HG03025 (cell line): ENCODE data around the gene DPYSL4.

Experiments
- ATAC-seq: cut with Tn5 transposase; IDR thresholded peaks from one replicate; pipeline ENCODE4 v1.9.1; 2021; ENCODE audit warnings: mild to moderate bottlenecking, moderate library complexity; ENCODE audit not compliant: unreplicated experiment, low FRiP score

DPYSL4 gene

DNA sequence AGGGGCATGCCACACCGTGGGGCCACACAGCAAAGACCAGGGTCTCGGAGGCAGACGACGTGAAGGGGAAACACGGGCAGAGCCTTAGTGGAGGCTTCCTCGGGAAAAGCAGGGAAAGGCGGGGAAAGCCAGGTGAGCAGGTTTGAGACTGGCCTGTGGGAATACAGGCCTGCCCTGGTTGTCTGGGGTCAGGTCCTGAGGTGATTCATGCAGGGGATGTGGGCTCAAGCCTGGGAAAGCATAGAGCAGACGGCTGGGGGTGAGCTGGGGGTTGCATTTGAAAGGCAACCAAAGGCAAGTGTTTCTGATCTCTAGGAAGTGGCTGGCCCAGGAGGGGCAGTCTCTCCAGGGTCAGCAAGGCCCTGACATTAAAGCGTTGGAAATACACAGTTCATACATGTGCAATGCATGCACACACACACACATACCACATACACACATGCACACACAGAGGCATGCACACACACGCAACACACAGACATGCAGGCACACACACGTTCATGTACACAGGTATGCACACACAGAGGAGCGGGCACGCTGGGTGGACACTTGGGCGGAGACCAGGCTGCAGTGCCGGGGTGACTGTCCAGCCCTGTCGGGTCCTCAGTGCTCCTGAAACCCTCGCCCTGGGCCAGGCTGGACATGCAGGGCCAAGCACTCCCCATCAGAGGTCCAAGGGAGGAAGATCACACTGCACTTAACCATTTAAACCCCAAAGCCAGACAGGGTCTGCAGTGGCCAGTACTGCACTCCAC, 51.8 kb downstream of the DPYSL4 start:
- no peak for ATAC-seq

DNA sequence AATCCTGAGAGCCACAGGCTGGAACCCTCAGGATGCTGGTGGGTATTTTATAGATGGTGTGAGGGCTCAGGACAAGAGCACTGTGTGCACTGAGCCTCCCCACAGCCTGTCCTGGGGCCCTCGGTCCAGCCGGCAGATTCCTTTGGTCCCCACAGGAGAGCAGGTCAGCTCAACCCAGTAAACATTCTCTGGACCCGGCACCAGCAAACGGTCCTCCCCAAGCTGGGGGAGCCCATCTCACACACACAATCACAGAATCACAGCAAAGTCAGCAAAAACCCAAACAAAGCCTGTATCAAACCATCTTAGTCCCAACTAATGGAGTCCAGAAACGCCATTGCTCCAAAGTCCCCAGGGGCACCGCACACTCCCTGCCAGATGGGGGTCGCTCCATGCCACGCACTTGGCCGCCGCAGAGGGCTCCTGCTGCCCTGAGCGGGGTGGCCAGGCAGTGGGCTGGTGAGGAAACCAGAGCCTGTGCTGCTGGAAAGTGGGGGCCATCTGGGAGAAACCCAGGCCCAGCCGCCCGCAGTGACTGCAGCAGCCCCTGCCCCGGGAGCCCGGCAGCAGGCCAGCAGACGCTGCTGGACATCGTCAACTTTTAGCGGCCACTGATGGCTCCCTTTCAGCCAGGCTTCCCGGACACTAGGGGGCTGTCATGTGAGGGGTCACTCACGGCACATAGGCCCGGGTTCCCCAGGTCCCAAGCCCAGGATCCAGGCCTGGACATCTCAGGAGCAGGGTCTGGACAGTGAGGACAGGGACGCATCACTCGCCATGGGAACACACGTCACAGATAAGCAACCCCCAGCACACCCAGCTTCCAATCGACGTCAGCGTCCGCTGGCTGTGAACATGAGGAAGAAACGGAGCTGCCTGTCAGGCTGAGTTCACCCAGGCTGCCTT, 52.6 kb downstream of the DPYSL4 start:
- no peak for ATAC-seq

DNA sequence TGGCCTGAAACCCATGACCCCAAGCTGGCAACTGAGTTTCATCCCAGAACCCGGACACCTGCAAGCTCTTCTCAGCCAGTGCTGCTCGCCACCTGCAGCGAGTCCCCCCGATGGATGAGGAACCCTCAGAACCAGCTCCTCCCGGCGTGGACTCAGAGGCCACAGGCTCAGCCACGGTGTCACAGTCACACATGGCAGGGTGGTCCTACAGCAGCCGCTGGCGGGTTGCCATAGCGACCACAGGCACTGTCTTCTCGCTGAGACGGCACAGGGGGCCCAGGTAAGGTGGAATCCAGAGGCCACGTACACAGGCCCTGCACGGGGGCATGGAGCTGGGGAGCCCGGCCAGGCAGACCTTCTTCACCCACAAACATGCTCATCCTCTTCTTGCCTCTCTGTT, 53.4 kb downstream of the DPYSL4 start:
- ATAC-seq, result no peak

DNA sequence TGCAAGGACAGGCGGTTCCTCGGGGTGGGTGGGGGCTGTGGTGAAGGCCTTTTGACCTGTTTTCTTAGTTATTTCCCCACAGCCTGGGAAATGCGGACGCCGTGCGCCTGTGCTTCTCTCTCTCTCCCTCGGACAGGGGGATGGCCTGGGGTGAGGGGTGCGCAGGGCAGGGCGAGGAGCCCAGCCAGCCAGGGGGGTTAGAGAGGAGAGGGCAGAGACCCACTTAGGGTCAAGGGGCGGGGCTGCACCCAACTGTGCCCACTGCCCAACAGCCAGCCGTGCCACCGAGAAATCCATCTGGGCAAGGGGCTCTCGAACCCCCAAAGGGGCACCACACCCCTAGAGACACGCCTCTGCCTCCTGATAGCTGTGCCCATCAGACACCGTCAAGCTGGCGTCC, 53.8 kb downstream of the DPYSL4 start:
- no peak for ATAC-seq

DNA sequence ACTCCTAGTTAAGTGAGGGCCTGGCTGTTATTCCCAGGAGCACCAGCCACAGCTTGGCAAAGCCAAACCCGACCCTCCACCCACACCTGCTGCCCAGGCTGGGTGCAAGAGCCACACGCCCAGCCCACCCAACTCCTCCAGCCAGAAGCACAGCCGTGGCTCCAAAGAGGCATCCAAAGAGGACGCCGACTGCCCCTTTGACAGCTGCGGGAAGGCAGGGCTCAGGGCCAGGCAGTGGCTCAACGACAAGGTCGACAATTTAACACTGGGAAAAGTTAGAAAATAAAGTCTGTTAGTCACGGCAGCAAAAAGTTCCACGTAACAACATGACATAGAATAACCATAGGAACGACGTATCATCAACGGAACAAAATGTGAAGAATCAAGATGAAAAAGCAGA, 54.3 kb downstream of the DPYSL4 start:
- no peak for ATAC-seq

DNA sequence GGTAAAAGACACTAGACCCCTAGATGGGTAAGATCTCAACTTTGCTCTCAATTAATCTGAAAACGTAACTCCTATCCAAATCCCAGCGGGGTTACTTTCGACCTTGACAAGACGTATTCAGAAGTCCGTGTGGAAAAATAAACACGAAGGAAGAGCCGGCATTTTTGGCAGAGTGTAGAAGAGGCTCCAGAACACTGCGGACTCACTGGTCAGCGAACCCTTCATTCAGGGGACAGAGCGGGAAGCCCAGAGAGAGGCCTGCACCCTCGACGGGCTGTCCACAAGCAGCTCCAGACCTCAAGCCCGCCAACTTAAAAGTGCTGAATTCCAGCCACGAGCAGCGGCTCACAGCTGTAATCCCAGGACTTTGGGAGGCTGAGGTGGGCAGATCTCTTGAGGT, 54.7 kb downstream of the DPYSL4 start:
- no peak for ATAC-seq

DNA sequence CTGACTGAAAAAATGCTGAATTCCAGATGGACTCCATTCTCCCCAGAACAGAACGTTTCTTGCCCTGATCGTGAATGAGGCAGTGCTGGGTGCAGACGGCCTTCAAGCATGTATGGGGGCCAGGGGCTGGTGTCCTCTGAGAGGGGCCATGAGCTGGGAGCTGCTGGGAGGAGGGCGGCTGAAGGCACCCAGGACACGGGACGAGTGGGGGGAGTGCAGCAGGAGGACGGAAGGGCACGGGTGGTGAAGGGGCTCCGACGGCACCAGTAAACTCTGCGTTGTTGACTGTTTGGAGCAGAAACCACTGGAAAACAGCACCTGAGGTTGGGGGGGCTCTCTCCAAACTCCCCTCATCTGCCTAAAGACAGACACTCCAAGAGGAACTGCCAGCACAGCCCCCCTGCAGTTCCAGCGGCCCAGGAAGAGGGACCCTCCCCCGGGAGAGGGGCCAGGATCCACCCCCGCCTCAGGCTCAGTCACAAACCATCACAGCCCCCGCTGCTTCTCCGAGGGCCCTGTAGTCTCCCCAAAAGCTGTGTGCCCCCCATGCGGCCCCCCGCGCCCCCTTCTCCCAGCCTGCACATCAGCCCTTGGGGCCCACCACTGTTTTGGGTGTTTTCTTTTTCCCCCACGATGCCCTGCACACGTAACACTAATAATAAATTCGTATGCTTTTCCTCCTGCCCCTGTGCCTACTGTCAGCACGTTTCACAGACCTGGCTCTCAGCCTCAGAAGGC, 55.5 kb downstream of the DPYSL4 start:
- ATAC-seq, result no peak

DNA sequence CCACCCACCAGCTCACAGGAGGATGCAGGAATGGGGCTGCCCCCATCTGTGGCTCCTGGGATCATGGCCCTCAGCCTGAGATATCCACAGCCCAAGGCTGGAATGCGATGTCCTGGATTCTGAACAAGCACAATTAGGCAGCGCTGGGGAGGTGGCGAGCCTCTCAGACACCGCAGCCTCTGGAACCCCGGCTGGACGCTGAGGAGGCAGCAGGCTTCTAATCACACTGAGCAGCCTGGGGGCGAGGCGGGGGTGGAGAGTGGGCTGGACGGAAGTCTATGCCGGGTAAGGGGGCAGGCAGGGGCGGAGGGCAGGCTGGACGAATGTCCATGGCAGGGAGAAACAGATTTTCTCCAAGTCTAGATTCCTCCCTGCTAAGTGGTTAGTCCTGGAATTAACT, 56.4 kb downstream of the DPYSL4 start:
- no peak for ATAC-seq

DNA sequence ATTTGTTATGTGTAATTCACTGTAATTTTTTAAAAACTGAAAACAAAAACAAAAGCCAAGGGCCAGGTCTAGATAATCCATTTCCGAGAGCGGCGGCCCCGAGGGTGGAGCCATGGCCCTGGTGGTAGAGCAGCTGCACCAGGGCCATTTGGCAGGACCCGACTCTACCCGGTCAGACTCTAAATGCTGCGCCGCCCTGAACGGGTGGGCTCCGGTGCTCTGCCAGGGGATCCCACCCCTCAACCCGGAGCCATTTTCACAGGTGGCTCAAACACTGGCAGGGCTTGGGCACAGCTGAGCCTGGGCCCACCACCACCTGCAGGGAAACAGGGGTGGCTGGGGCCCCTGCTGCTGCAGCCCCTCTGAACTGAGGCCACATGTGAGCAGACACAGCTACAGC, 56.9 kb downstream of the DPYSL4 start:
- ATAC-seq, result no peak

DNA sequence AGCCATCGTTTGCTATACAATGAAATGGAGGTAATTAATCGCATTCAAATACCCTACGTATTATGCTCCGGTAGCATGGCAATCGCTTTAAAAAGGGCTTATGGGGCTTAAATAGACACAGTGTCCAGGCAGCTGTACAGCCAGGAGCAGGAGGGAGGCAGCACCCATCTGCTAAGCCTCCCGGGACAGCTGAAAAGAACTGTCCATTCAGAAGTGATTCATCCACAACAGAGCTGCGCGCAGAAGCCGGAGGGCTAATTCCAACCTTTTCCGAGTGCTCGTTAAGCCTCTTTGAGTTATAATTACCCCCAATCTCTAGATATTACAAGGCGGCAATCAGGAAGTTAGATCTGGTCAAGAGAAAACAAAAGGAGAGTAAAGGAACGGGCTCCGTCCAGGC, 58.3 kb downstream of the DPYSL4 start:
- no peak for ATAC-seq

DNA sequence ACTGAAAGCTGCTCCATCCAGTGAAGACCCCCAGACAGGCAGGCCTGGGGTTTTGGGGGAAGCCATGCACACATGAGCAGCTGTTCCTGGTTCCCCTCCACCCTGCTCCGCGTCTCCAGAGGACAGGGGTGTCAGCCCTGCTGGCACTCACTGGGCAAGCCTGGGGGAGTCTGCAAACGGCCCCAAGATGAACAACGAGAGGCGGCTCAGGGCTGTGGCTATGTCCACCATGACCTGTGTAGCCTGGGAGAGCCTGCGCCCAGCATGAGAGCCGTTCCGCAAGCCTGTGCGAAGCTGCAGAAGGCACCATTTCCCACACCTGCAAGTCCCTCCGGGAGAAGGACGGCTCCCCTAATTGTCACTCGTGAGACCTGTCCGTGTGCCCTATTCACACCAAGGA, 59.5 kb downstream of the DPYSL4 start:
- ATAC-seq, result no peak

DNA sequence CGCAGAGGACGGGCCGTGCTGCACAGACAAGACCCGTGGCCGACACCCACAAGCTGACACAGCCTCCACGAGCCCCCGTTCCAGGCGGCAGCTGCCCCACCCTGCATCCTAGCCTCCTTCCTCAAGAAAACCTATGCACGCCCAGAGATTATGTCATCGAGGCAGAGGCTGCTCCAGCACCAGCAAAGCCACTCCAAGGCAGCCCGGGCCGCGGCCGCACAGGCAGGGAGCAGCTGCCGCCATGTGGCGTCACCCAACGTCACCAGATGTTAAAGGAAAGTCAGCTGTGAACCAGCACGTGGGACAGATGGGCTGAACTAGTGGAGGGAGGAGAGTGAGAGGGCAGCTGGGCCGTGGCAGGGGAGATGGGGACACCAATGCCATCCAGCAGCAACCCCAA, 61.2 kb downstream of the DPYSL4 start:
- no peak for ATAC-seq

DNA sequence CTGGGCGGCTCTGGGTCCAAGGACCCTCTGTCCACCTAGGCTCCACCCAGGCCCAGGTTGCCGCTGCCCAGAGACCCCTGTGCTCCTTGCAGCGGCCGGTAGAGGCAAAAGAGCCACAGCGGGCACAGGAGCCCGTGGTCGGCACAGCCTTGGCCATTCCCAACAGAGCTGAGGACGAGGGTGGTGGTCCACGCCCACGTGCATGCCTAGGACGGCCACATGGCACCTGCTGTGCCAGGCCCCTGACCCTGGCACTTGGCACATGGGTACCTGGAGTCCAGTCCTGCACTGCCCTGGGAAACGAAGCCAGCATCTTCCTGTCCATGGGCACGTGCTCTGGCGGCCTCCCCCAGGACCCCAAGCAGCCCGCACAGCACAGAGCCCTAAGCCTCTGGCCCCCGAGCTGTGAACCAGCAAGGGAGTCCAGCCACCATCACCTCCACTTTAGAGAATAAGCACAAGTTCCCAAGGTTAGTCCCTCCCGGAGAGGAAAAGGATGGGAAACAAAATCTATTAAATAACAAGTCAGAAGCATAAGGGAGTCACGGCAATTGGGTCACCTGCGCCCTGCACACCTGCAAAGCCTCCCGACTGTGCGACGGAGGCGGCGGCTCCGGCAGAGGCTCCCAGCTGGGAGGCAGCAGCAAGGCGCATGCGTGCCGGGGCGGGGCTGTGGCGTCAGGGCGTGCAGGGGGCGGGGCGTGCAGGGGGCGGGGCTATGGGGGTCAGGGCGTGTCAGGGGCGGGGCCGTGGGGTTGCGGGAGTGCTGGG, 61.9 kb downstream of the DPYSL4 start:
- ATAC-seq, result no peak

DNA sequence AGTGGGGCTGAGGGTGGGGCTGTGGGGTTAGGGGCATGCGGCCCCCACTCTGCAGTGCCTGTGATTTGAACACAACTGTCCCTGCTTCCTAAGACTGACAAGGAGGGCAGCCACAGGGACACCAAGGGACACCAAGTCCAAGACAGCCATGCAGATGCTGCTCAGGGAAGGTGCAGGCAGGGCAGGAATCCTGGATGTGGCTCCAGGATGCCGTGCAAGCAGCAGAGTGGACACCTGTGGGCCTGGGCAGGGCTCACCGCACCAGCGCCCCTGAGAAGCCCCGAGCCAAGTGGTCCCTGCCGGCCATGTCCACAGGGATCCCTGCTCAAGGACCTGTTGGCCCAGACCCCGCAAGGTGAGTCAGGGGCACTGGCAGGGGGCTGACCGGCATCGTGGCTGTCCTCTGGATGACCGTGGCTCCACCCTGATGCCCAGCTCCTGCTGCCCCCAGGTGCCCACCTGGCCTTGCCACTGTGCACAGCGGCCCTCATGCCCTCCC, 62.5 kb downstream of the DPYSL4 start:
- no peak for ATAC-seq

DNA sequence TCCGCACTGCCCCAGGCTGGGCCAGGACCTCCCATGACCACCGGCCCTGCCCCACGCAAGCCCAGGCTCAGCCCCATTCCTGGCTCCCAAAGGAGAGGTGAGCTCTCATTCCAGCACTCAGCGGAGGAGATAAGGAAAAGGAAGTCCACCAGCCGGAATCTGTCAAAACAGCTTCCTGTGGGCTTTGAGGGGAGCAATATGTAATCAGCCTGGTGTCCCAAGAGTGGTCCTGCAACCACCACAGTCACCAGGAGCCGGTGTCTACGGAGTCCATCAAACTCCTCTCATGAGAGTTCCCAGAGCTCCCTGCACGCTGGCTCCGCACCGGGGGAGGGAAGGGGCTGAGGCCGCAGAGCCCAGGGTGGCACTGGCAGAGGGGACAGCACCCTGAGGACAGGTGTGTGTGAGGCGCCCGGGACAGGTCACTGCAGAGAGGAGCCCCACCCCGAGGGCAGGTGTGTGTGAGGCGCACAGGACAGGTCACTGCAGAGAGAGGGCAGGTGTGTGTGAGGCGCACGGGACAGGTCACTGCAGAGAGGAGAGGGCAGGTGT, 63.2 kb downstream of the DPYSL4 start:
- ATAC-seq, result no peak

DNA sequence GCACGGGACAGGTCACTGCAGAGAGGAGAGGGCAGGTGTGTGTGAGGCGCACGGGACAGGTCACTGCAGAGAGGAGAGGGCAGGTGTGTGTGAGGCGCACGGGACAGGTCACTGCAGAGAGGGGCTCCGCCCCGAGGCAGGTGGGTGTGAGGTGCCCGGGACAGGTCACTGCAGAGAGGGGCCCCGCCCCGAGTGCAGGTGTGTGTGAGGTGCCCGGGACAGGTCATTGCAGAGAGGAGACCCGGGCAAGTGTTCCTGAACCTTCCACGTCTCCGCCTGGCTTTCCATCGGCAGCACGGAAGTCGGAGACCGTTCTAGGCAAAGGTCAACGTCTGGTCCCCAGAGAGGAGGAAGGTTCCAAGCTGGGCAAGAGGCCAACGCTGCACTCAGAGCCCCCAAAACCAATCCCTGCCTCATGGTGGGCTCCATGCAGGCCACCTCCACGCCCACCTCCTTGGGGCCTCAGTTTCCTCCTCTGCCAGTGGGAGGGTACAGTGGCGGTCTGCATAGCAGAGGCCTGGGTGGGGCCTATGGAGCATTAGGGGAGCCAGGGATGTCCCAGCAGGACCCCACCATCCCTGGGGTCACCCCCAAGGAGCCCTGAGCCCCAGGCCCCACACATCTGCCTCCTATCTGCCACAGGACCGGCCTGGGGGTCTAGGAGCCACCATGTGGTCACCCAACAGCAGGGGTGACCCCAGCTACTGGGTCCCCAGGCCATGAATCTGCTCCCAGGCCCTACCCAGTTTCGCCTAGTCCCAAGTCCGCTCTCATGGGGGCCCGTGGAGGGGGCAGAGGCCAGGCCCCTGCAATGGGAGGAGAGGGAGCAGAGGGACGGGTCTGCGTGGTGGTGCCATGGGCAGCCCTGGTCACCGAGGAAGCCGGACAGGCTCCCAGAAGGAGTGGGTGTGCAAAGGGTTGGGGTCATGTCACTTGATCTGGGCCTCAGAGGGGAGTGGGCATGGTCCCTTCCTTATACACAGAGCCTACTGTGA, 64.0 kb downstream of the DPYSL4 start:
- no peak for ATAC-seq

DNA sequence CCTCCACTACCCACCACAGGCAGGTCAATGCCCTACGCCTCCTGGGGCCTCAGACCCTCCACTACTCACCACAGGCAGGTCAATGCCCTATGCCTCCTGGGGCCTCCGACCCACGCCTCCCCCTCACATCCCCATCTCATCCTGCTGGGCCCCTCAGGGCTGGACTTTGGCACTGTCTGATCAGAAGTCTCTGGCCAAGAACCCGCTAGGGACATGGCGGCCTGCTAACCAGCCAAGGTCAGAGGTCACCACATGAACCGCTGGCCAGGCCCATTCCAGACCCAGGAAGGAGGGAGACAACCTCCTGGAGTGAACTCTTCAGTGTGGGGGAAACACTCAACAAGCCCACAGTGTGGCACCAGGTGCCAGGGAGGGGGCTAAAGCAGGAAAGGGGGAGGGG, 65.2 kb downstream of the DPYSL4 start:
- ATAC-seq, result no peak

DNA sequence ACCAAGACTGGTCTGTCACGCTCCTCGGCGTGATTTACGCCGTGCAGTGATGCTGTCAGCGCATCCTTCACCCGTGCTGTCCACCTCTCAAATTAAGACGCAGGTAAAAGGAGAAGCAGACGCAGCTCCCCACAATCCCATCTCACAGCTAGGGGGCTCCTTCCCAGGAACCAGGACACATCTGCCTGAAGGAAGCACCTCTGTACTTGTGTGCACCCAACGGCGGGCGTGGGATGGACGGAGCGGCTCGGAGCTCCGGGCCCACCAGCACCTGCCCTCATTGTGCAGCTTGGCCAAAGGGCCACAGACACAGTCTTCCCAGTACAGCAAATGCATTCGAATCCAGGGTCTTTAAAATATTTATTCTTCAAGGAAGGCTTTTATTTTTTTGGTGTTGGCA, 65.7 kb downstream of the DPYSL4 start:
- no peak for ATAC-seq
